Stimulated activated CD8-positive, alpha-beta memory T cell treated with anti-CD3 and anti-CD28 coated beads, Interleukin-15, amount 100 ng/mL, for 1 hour (primary cell): ENCODE data around the gene TUBA3C.
"Not testable (repeated sequence)": the region's sequence is repeated elsewhere in the genome, so short reads cannot be mapped to it uniquely, and the experiment has no call there.

Experiments used
- DNase-seq: peaks from one replicate; pipeline ENCODE4 v3.0.0-alpha.2; 2020; ENCODE audit warnings: low read depth

TUBA3C gene

DNA sequence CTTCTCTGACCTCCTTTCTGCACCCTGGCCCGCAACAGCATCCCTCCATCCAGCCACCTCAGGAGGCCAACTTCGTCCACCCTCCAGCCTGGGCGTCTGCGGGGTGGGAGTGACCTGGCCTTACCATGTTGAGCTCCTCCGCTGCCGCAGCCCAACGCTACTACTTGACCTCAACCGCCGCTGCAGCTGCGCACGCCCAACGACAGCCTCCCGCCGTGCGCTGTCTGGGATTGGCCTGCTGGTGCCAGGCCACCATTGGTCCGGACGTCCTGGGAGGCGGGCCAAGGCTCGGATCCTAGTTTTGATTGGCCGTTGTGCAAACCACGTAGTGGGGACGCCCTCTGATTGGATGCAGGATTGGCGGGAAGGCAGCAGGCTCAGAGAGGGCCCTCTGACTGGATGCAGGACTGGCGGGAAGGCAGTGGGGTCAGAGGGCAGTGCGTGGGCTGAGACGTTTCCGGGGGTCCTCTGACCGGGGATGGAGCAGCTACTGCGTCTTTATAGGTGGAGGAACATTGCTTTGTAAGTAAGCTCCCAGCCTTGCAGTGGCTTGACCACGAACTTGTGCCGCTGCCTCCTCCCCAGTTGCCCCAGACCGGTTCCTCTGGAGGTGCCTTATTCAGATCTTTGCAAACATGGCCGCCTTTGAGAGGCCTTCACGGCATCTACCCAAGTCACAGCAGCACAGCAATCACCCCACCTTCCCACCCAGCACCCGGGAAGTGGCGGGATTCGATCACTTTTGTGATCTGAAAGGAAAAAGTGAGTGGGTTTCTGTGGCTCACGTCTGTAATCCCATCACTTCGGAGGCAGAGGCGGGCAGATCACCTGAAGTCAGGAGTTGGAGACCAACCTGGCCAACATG is at the start of gene TUBA3C:
TSS of gene TUBA3C (minus strand) at position 204 of the 865 bp plus-strand sequence. CDS start at position 127, 77 bp downstream.
- DNase-seq, result no peak

DNA sequence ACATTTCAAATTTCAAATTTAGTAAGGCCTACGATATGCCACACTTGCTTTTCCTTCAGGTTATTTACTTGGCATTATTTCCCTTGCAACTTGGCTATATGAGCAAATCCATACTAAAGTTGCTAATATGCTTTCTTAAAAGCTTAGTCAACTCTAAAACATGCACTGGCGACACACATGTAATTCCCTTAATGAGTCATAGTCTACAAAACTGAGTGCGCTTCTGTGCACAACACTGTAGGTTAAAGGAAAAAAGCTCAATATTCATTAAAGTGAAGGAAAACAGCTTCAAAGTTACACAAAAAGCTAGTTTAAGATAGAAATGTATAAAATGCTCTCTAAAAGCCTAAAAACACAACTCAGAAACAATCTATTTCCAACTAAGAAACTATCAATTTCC is 25.8 kb upstream of the TUBA3C start:
- DNase-seq, result not testable (repeated sequence)

DNA sequence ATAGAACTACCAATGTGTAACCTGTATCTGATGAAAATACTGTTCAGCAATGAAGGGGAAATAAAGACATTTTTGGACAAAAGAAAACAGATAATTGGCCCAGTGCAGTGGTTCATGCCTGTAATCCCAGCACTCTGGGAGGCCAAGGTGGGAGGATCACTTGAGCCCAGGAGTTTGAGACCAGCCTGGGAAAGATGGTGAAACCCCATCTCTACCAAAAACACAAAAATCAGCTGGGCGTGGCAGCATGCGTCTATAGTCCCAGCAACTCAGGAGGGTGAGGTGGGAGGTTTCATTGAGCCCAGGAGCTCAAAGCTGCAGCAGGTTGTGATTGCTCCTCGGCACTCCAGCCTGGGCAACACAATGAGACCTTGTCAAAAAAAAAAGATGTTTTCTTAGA is 11.0 kb upstream of the TUBA3C start:
- not testable (repeated sequence) for DNase-seq

DNA sequence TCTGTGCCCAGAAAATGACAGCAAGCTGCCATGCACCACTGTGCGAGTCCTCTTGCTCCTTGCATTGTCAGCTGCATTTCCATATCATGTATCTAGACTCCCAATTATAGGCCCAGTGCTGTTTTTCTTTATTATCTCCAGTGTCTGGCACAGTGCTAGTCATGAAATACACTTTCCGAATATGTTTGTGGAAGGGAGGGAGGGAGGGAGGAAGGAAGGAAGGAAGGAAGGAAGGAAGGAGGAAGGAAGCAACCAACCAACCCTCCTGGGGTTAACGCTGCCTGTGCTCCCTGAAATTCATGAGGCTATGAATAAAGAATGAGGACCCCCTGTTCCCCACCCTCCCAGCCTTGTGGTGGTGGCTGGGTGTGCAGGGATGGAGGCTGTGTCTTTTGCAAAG is 8.3 kb upstream of the TUBA3C start:
- DNase-seq, result not testable (repeated sequence)

DNA sequence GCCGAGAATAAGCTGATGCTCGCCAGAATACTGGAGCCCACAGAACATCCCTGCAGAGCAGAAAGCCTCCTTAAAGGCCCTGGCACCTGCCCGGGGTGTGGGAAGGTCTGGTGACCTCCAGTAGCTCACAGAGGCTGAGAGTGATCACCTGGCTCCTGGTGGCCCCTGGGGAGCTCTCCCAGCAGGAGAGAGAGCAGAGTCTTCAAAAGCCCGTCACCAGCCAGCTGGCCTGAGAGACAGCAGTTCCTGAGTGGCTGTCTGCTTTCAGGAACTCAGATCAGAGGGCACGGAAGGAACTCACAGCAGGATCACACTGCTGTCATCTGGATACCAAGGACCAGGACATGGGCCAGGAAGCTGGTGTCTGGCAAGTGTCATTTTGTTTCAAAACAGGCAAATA is 7.7 kb upstream of the TUBA3C start:
- not testable (repeated sequence) for DNase-seq

DNA sequence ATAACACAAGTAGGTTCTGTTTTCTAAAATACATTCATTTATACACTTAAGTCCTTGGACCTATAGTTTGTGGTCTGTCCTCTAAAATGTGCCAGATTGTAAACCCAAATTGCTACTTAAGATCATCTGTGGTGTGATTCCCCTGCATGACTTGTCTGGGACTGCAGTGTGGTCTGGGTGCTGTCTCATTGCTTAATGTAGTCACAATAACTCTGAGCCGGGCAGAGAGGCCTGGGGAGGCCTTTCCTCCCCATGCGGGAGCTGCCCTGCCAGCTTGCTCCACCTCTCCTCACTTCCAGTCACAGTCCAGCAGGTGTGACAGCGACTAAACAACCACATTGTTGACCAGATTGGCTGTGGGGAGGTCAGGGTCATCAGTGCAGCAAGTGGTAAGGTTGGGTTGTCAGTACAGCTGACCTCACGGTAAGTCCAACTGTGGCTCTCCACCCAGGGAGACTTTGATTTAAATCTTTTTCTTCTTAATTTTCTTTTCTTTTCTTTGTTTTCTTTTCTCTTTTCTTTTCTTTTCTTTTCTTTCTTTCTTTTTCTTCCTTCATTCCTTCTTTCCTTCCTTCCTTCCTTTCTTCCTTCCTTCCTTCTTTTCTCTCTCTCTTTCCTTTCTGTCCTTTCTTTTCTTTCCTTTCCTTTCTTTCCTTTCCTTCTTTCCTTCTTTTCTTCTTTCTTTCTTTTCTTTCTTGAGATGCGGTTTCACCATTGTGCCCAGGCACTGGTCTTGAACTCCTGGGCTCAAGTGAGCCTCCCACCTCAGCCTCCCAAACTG is 4.4 kb upstream of the TUBA3C start:
- DNase-seq, result no peak

DNA sequence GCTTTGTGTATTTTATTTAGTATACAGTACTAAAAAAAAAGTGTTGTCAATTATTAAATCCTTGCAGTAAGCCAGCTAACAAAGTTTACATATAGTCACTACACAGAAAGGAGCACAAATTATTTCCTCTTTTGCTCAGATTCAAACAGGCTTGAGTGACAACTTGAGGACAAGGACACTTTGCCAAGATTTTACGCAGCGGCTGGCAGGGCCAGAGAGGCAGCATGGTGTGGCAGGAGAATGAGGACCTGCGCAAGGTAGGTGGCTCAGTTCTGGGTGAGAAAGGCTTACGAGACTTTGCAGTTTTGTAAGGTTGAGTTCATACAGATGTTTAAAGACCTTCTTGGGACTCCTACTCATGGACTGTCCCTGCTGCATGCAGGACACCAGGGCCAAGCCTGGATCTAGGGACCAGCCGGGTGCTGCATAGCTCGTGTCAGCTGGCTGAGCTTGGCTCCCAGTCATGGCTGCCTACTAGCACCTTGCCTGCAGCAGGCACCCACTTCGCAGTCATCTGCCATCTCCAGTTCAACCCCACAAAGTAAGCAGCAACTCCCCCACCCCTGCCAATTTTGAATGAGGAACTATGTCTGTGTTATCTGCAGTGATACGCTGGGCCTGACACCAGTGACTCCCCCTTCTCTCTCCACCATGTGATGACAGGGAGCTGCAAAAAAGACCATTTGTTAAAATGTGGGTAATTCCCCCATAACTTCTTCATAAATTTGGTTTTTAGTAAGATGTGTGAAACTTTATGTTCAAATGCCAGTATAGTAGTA is 3.7 kb upstream of the TUBA3C start:
- DNase-seq, result no peak

DNA sequence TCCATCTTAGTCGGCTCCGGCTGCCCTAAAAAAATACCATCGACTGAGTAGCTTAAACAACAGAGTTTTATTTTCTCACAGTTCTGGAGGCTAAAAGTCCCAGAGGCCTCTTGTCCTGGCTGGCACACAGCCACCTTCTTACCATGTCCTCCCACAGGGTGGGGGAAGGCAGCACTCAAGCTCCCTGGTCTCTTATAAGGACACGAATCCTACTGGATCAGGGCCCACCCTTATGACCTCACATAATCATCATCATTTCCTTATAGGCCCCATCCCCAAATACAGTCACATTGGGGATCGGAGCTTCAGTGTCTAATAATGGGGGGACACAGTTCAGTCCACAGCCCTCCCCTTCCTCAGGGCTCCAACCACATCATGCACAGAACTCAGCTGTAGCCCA is 2.6 kb upstream of the TUBA3C start:
- no peak for DNase-seq

DNA sequence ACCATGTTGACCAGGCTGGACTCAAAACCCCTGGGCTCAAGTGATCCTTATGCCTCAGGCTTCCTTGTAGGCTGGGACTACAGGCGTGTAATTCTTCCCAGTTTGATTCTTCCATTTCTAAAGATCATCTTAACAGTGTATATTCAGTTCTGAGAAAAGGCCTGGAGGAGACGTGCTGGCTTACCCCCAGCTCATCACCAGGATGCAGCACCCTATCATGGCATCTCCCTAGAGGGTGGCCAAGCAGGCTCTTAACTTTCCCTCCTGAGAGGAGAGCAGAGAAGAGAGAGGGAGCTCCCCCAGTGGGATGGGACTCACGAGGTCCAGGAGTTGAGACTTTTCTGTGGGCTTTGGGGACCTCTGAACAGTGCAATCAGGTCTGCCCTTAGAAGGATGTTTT is 2.1 kb upstream of the TUBA3C start:
- DNase-seq, result no peak

DNA sequence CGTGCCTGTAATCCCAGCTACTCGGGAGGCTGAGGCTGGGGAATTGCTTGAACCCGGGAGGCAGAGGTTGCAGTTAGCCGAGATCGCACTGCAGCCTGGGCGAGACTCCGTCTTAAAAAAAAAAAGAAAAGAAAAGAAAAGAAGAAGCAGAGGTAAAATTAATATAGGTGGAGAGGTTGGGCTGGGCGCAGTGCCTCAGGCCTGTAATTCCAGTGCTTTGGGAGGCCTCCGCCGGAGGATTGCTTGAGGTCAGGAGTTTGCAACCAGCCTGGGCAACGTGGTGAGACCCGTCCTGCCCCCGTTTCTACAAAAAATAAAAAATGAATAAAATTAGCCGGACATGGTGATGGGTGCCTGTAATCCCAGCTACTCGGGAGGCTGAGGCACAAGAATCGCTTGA is 912 bp upstream of the TUBA3C start:
- DNase-seq, result no peak

DNA sequence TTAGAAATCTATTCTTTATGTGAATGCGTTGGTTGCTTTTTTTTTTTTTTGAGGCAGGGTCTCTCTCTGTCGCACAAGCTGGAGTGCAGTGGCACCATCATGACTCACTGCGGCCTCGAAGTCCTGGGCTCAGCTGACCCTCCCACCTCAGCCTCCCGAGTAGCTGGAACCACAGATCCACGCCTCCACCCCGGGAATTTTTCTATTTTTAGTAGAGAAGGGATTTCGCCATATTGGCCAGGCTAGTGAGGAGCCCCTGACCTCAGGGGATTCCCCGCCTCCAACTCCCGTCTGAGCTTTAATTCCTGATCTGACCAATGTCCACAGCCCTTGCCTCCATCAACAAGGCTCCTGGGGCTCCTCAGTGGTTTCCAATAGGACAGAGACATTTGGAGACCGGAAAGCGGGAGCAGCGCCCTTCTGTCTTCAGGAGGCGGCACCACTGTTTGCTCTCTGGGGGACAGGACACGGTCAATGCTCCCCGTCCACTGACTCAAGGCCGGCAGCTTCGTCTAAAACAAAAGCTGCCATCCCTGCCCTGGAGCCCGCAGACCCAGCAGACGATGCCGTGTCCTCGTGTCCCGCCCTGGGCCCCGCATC is 503 bp downstream of the TUBA3C start:
- DNase-seq, result no peak

DNA sequence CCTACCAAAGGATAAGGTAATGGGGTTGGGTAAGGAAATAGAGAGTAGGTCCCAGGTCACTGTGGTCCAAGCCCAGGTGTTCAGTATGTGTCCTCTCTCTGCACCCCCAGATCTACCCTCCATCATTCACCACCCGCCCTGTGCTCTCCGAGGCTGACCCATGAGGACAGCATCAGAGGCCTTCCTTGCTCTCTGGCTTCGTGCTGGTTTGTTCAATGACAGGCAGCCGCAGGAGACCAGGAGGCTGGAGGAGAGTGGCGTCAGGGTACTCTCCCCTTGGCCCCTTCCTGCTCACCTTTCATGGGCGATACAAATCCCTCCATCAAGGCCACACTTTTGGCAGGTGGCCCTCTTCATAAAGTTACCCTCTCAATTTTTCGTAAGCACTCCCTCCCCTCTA is 1.7 kb downstream of the TUBA3C start:
- DNase-seq, result no peak

DNA sequence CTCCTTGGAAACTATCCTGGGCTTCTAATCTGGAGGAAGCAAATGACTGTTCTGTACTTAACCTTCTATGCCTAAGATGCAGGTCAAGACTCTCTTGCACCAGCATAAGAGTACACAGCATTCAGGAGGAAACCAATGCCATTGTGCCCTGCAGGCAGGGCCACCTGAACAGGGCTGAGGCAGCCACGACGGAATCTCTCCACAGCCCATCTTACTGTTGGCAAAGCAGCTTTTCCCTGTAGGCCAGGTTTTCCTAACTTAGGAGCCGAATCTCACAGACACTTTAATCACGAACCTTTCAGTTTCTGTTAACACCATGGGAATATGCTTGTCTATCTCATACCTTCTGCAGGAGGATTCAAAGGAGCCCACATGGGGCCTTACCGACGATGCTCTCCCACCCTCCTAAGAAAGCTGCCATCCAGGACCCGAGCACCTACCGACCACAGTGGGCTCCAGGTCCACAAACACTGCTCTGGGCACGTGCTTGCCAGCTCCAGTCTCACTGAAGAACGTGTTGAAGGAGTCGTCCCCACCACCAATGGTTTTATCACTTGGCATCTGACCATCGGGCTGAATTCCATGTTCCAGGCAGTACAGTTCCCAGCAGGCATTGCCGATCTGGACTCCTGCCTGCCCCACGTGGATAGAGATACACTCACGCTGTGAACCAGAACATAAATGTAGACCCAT is 2.6 kb downstream of the TUBA3C start:
- DNase-seq, result no peak

DNA sequence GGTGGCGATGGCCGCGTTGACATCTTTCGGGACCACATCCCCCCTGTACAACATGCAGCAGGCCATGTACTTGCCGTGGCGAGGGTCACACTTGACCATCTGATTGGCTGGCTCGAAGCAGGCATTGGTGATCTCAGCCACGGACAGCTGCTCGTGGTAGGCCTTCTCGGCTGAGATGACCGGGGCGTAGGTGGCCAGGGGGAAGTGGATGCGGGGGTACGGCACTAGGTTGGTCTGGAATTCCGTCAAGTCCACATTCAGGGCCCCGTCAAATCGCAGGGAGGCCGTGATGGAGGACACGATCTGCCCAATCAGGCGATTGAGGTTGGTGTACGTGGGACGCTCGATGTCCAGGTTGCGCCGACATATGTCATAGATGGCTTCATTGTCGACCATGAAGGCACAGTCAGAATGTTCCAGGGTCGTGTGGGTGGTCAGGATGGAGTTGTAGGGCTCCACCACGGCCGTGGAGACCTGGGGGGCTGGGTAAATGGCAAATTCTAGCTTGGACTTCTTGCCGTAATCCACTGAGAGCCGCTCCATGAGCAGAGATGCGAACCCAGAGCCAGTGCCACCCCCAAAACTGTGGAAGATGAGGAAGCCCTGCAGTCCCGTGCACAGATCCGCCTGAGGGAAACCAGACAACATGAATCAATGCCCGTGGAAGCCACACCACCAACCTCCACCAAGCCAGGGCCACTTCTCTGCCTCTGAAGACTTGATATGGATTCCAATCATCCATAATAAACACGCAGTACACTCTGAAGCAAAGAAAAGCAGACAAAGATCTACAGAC is 4.4 kb downstream of the TUBA3C start:
- DNase-seq, result not testable (repeated sequence)

DNA sequence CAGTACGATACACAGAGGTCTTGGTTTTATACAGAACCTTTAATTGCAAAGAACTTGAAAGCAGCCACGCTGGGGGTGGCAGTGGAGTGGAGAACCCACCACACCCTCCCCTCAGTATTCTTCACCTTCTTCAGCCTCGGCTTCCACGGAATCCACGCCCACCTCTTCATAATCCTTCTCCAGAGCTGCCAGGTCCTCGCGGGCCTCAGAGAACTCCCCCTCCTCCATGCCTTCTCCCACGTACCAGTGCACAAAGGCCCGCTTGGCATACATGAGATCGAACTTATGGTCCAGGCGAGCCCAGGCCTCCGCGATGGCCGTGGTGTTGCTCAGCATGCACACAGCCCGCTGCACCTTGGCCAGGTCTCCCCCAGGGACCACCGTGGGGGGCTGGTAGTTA is 7.9 kb downstream of the TUBA3C start:
- no peak for DNase-seq

DNA sequence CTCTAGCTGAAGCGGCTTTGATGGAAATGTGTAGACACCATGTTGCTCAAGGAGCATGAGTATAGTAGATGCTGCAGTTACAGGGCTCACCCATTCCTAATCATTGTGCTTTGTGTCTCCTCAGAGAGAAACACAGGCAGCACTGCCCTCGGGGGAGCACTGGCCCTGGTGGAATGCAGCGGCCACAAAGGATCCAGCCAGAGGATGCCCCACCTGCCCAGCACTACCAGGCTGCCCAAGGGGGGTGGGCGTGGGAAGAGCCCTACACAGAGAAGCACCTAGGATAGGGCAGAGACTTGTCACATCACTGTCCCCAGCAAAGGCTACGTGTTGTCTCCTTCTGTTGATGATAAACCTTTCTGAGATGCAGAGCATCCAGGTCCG is 9.0 kb downstream of the TUBA3C start:
- DNase-seq, result no peak

DNA sequence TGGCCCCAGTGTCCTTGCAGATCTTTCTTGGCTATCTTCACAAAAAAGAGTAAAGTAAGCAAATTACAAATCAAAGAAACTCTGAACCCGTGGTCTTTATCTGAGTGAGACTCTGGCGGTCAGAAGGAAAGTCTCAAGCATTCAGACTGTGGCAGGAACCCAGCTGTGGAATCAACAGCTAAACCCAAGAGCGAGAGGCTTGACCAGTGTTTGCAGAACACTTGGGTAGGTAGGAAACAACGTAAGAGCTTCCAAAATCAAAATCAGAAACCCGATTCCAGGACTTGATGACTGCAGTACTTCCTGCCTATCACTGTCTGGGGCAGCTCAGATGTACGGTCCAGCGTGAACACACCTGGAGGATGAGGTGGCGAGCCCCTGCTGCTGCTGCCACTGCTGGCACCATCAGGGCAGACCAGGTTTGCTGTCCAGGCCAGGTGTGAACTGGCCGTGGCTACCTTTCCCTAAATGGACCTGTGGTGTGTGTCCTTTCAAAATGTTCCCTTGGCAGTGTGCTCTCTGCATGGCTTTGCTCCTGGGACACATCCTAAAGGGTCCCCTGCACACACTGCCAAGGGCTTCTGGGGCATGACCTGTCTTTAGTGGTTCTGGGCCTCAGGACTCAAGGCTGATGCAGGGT is 9.5 kb downstream of the TUBA3C start:
- DNase-seq, result no peak

DNA sequence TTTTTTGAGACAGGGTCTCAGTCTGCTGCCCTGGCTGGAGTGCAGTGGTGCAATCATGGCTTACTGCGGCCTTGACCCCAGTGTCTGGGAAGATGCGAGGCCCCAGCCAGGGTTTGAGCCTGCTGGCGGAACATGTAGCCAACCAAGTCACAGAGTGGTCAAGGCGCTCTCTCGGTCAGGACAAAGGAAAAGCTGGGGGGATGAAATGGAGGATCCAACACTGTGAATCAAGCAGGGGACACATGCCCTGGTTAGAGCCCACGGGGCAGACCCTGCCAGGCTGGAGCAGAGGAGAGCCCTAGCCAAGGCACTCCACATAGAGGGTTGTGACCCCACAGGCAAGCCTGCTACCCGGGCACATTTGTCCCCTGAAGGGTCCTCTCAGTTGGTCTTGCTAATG is 10.1 kb downstream of the TUBA3C start:
- no peak for DNase-seq

DNA sequence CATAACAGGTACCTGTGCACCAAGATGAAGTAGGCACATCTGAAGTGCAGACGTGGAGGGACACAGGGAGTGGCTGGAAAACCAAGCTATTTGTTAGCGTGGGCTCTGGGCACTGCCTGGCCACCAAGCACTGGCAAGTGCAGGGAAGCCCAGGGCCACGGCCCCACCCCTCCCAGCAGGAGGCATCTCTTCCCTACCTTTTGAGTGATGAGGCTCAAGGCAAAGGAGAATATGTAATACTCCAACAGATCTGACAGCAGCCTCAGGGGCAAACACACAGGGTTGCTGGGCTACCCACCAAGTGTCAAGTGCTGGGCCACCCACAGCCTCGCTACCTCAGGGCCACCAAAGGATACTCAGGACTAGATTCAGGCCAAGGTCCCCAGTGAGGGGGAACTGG is 11.6 kb downstream of the TUBA3C start:
- no peak for DNase-seq

DNA sequence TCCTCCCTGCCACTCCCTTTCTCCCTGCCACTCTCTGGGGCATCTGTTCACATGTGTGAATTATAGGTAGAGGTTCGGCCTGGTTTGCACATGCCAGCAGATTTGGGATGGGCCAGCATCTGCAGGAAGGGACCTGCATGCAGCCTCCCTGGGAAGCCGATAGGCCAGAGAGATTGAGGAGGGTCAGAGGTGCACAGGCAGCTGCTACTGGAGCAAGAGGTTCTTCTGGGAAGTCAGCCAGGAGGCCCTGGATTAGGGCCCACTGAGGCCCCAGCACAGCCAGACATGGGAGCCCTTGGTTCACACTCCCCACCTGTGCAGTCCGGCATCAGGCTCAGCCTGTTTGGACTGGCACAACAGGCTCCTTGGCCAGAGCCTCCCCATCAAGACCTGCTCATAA is 12.1 kb downstream of the TUBA3C start:
- no peak for DNase-seq
